Stimulated activated memory B cell treated with anti-CD40 and anti-IgM and Interleukin-4, amounts not matched to agents 10 μg/mL and 1 μg/mL and 100 μg/mL, for 72 hours (primary cell): ENCODE results near the gene COL4A1.

Experiments used
- ATAC-seq: fragments of 150-1000 bp; cut with Tn5 transposase; 2 replicates; pipeline ENCODE4 v1.10.0; 2021
- H3K27ac Mint-ChIP-seq: one replicate; pipeline ENCODE4 v1.8.0; 2022; ENCODE audit warnings: mild to moderate bottlenecking, mixed read lengths
- H3K27me3 Mint-ChIP-seq: one replicate; pipeline ENCODE4 v1.8.0; 2022; ENCODE audit warnings: mixed read lengths
- H3K36me3 Mint-ChIP-seq: one replicate; pipeline ENCODE4 v1.8.0; 2022; ENCODE audit warnings: mixed read lengths
- H3K4me1 Mint-ChIP-seq: one replicate; pipeline ENCODE4 v1.8.0; 2022; ENCODE audit warnings: mixed read lengths
- H3K4me3 Mint-ChIP-seq: one replicate; pipeline ENCODE4 v1.8.0; 2022; ENCODE audit warnings: mild to moderate bottlenecking, moderate library complexity, mixed read lengths
- H3K9me3 Mint-ChIP-seq: one replicate; pipeline ENCODE4 v1.8.0; 2022; ENCODE audit warnings: mixed read lengths

COL4A1 gene

GRCh38 chr13:110233951-110234280 lies 73.0 kb downstream of the COL4A1 start:
- Mint-ChIP-seq H3K27ac (no peak overlapping the region), H3K9me3 (no peaks in the 10 kb centered on the region), H3K27me3 (peaks cover 27% of the 10 kb centered on the region), H3K4me1 (no peaks in the 10 kb centered on the region), H3K4me3 (no peak overlapping the region), H3K36me3 (no peaks in the 10 kb centered on the region)
- ATAC-seq: no peak

GRCh38 chr13:110233181-110233950 lies 73.6 kb downstream of the COL4A1 start:
- H3K36me3 Mint-ChIP-seq: no peaks in the 10 kb centered on the region
- peaks cover 27% of the 10 kb centered on the region for H3K27me3 Mint-ChIP-seq
- no peak for ATAC-seq

DNA sequence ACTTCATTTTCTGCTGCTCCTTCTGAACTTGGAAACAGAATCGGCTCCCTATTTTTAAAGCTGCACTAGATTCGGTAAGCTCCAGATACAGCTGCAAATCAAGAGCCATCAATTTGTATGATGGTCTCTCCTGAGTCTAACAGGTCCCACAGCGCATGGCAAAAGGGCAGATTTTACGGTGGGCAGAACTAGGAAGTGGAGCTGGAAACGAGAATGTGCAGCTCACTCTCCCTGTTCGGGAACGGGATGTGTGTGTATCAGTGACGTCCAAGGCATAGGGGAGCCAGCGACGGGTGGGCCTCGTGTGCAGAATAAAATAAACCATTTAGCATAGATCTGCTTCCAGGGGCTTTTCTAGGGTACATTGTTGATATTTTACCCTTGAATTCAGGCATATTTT lies 74.2 kb downstream of the COL4A1 start:
- Mint-ChIP-seq H3K4me1 (no peaks in the 10 kb centered on the region), H3K36me3 (no peaks in the 10 kb centered on the region), H3K27me3 (peaks cover 27% of the 10 kb centered on the region)

More at GRCh38 chr13:110233181-110233950, 73.6 kb downstream of the COL4A1 start:
- Mint-ChIP-seq H3K4me1 (no peaks in the 10 kb centered on the region), H3K9me3 (no peaks in the 10 kb centered on the region), H3K4me3 (no peak overlapping the region), H3K27ac (no peak overlapping the region)

GRCh38 chr13:110232142-110232541 lies 74.8 kb downstream of the COL4A1 start:
- Mint-ChIP-seq H3K9me3 (no peaks in the 10 kb centered on the region), H3K27ac (no peak overlapping the region), H3K4me1 (no peaks in the 10 kb centered on the region), H3K36me3 (no peaks in the 10 kb centered on the region), H3K4me3 (no peak overlapping the region), H3K27me3 (peaks cover 27% of the 10 kb centered on the region)
- ATAC-seq: no peak

More for the DNA sequence above, 74.2 kb downstream of the COL4A1 start:
- no peak for ATAC-seq
- no peak overlapping the region for H3K4me3 Mint-ChIP-seq
- no peak overlapping the region for H3K27ac Mint-ChIP-seq
- H3K9me3 Mint-ChIP-seq: no peaks in the 10 kb centered on the region

DNA sequence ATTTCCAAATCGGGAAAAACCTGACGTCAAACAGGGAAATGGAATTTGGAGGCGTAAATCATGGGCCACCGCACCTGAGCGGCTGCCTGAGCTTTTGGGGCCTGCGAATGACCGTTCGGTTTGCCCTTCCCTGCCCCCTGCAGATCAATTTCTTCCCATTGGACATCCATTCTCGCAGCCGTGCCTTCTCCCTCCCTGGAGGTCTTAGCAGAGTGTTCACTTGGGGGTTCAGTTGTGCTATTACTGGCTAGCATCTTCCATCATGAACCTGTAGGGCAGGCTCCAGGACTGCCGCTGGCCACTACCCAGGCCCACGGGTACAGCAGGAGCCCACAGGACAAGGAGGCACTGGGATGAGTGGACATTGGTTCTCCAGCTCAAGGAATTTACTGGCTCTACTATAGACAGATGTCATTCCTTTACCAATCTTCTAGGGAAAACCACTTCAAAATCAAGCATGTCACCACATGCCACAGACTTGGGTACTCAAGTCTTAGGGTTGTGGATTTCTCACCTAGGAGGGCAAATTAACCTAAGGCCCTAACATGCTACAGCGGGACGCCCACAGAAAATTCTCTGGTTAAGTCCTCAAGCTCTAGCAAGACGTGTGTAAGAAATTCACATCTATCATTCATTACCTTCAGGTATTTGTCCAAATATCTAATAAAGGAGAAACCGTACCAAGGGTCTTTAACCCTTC lies 75.5 kb downstream of the COL4A1 start:
- no peak for ATAC-seq
- Mint-ChIP-seq H3K4me3 (no peak overlapping the region), H3K27ac (no peak overlapping the region), H3K4me1 (no peaks in the 10 kb centered on the region), H3K27me3 (peaks cover 27% of the 10 kb centered on the region), H3K9me3 (no peaks in the 10 kb centered on the region), H3K36me3 (no peaks in the 10 kb centered on the region)

DNA sequence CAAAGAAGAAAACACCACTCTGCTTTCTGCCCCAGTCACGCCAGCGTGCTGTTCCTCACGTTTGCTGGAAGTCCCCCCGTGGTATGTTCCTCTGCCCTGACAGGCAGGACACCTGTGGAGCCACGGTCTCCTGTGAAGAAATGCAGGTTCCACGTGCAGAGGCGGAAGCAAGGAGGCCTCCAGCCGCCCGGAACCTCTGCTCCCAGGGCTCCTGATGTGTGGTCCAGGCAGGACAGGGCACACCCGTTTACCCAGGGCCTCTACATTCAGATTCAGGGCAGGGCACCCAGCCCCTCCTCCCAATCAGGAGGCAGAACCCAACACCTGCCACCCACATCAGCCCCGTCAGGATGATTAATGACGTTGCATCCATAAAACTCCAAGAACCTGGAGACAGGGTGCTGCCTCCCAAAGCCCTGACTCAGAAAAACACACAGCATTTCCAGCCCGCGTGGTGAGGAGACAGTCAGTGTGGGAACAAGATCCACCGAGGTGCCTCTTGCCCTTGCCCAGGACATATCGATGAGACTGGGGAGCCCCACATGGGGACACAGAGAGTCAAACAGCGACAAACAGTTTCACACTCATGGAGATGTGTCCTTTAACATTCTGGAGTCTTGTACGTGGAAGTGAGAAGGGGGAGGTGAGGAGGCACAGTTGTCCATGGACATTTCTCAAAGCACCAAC lies 76.2 kb downstream of the COL4A1 start:
- ATAC-seq: no peak
- Mint-ChIP-seq H3K27ac (no peak overlapping the region), H3K4me1 (no peaks in the 10 kb centered on the region), H3K9me3 (no peaks in the 10 kb centered on the region), H3K4me3 (no peak overlapping the region), H3K36me3 (no peaks in the 10 kb centered on the region), H3K27me3 (peaks cover 27% of the 10 kb centered on the region)

DNA sequence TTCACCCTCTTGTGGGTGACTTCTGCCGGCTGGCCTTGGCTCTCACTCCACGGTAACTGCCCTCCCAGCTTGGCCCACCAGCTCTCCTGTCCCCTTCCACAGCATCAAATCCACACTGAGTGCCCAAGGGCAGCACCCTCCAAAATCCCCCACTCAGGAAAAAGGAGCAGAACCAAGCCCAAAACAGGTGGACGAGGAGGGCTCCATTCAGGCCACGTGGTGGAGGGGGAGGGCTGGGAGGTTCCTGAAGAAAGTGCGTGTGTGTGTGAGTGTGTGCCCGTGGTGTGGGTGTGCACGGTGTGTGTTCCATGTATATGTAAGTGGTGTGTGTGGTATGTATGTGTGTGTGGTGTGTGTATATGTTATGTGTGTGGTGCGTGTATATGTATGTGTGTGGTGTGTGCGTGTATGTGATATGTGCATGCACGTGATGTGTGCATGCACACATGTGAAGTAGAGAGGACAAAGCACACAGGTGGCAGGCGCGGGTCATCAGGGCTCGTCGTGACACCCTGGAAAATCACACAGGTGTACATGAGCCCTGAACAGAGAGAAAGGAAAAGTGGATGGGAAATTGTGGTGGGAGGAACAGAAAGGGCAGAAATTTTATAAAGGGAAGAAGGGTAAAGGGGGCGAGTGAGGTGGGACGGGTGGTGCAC lies 76.9 kb downstream of the COL4A1 start:
- Mint-ChIP-seq H3K27me3 (peaks cover 27% of the 10 kb centered on the region), H3K36me3 (no peaks in the 10 kb centered on the region)
- no peak for ATAC-seq

GRCh38 chr13:110228936-110229904 lies 77.7 kb downstream of the COL4A1 start:
- no peaks in the 10 kb centered on the region for H3K36me3 Mint-ChIP-seq
- H3K9me3 Mint-ChIP-seq: no peaks in the 10 kb centered on the region
- peaks cover 27% of the 10 kb centered on the region for H3K27me3 Mint-ChIP-seq
- no peak for ATAC-seq
- no peaks in the 10 kb centered on the region for H3K4me1 Mint-ChIP-seq
- no peak overlapping the region for H3K27ac Mint-ChIP-seq
- no peak overlapping the region for H3K4me3 Mint-ChIP-seq

More for the DNA sequence above, 76.9 kb downstream of the COL4A1 start:
- no peak overlapping the region for H3K4me3 Mint-ChIP-seq
- no peaks in the 10 kb centered on the region for H3K9me3 Mint-ChIP-seq
- H3K27ac Mint-ChIP-seq: no peak overlapping the region
- H3K4me1 Mint-ChIP-seq: no peaks in the 10 kb centered on the region

- H3K27me3 Mint-ChIP-seq: peaks cover 20% of the 10 kb centered on the region
Observed at GRCh38 chr13:110227864-110228643, 78.9 kb downstream of the COL4A1 start.

DNA sequence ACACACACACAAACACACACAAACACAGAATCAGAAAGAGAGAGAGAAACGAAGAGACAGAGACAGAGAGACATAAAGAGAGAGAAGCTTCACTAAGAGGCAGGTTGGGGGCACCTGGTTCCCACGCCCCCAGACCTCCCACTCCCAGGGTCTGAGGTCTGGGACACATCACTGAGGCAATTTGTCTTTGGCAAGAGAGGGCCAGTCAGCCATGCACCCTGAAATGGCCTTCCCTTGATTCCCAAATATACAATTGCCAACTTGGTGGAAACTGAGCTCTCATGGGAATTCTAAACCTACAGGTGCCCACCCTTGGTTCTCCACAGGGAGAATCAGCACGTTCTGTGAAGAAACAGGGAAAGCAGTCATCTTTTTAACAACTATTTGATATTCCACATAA lies 79.5 kb downstream of the COL4A1 start:
- no peak for ATAC-seq
- Mint-ChIP-seq H3K4me3 (no peak overlapping the region), H3K9me3 (no peaks in the 10 kb centered on the region), H3K27ac (no peak overlapping the region), H3K27me3 (peaks cover 13% of the 10 kb centered on the region), H3K4me1 (no peaks in the 10 kb centered on the region), H3K36me3 (no peaks in the 10 kb centered on the region)

More at GRCh38 chr13:110227864-110228643, 78.9 kb downstream of the COL4A1 start:
- no peaks in the 10 kb centered on the region for H3K4me1 Mint-ChIP-seq
- no peaks in the 10 kb centered on the region for H3K36me3 Mint-ChIP-seq
- no peak for ATAC-seq
- H3K4me3 Mint-ChIP-seq: no peak overlapping the region
- H3K27ac Mint-ChIP-seq: no peak overlapping the region
- H3K9me3 Mint-ChIP-seq: no peaks in the 10 kb centered on the region

DNA sequence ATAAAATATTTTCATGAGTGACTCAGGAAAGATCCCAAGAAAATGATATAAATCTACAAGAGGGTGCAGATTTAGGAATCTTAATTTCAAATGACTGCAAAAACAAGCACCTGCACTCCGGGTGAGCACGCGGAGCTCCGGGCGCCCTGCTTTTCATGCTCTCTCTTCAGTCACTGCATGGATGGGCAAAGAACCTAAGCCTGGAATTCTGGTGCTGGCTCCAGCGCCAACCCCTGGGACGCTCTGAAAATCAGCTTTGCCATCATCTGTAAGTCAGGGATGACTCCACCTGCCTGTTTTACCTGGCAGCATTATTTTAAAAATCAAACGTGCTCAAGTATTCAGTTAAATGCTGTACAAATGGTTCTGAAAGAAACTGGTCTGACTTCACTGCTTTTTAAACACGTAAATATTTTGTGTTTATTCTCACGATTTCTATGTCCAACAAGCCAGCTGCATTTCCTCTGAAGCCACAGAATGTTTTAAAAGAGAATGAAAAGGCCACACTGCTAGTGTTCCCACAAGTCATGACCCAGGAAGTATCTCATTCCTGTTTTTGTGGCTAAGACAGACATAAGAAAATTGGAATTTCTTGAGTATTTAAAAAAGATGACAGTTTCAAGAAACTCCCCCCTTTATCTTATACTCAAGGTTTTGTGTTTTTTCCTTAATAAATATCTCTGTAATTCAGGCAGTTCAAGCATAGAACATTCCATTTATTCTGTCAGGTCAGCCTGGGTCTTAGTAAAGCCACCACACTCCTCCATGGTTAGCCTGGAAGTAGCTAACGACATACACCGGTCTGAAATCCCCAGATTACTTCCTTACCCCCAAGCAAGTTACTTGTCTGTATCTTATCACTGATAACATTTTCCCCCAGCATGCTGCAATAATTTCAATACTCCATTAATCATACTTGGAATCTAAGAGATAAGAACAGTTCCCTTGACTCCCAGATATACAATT lies 81.1 kb downstream of the COL4A1 start:
- no peak overlapping the region for H3K4me3 Mint-ChIP-seq

DNA sequence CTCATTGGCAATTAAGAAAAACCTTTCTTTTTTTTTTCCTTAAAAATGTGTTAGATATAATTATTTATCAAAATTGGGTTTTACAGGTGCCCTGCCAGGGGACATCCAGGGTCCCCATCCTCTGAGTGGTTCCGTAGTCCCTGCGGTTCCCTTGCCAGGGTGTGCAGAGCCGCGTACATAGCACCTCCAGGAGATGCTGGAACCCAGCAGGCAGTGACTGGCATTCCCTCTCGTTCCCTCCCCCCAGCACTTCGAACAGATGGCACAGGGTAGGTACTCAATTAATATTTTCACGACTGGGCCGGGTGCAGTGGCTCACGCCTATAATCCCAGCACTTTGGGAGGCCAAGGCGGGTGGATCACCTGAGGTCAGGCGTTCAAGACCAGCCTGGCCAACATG lies 82.0 kb downstream of the COL4A1 start:
- Mint-ChIP-seq H3K27ac (no peak overlapping the region), H3K36me3 (no peaks in the 10 kb centered on the region), H3K4me3 (no peak overlapping the region), H3K9me3 (no peaks in the 10 kb centered on the region), H3K27me3 (peaks cover 7% of the 10 kb centered on the region), H3K4me1 (no peaks in the 10 kb centered on the region)
- ATAC-seq: no peak

More for the DNA sequence above, 81.1 kb downstream of the COL4A1 start:
- no peaks in the 10 kb centered on the region for H3K9me3 Mint-ChIP-seq
- H3K27ac Mint-ChIP-seq: no peak overlapping the region
- peaks cover 13% of the 10 kb centered on the region for H3K27me3 Mint-ChIP-seq
- no peaks in the 10 kb centered on the region for H3K36me3 Mint-ChIP-seq
- no peaks in the 10 kb centered on the region for H3K4me1 Mint-ChIP-seq
- ATAC-seq: no peak

- H3K27me3 Mint-ChIP-seq: peaks cover 2% of the 10 kb centered on the region
- no peak overlapping the region for H3K27ac Mint-ChIP-seq
- ATAC-seq: no peak
- no peak overlapping the region for H3K4me3 Mint-ChIP-seq
- H3K4me1 Mint-ChIP-seq: no peaks in the 10 kb centered on the region
- no peaks in the 10 kb centered on the region for H3K36me3 Mint-ChIP-seq
- no peaks in the 10 kb centered on the region for H3K9me3 Mint-ChIP-seq
Observed at GRCh38 chr13:110224519-110224918, 82.4 kb downstream of the COL4A1 start.
